Ishikawa (cell line): ENCODE data around the gene TMEM235.

Source experiments
- CREB1 ChIP-seq: IDR thresholded peaks from 2 replicates; pipeline ENCODE4 v1.6.1; 2012; ENCODE audit warnings: low read depth
- EGR1 ChIP-seq: IDR thresholded peaks from 2 replicates; pipeline ENCODE4 v1.6.1; 2012
- RAD21 ChIP-seq: IDR thresholded peaks from 2 replicates; pipeline ENCODE4 v1.6.1; 2012; ENCODE audit warnings: low read depth
- REST ChIP-seq: IDR thresholded peaks from 2 replicates; pipeline ENCODE4 v1.6.1; 2012; ENCODE audit warnings: low read depth, mild to moderate bottlenecking
- TAF1 ChIP-seq: IDR thresholded peaks from 2 replicates; pipeline ENCODE4 v1.6.1; 2012; ENCODE audit warnings: low read depth, mild to moderate bottlenecking
- TCF12 ChIP-seq: IDR thresholded peaks from 2 replicates; pipeline ENCODE4 v1.6.1; 2012; ENCODE audit warnings: low read depth
- YY1 ChIP-seq: IDR thresholded peaks from 2 replicates; pipeline ENCODE4 v1.6.1; 2012; ENCODE audit warnings: low read depth

GRCh38 chr17:78208486-78208885 is 22.9 kb upstream of the TMEM235 start:
- TF ChIP-seq RAD21 (no peak), YY1 (no peak), REST (no peak), TAF1 (no peak), CREB1 (no peak), TCF12 (no peak), EGR1 (no peak)
